ENCODE results near the gene SLC2A4RG.
A peak's percentile ranks its signal among the peaks of the same experiment; 100 is the strongest.
"Not testable (repeated sequence)": the region's sequence is repeated elsewhere in the genome, so short reads cannot be mapped to it uniquely, and the experiment has no call there.

Gene SLC2A4RG

DNA sequence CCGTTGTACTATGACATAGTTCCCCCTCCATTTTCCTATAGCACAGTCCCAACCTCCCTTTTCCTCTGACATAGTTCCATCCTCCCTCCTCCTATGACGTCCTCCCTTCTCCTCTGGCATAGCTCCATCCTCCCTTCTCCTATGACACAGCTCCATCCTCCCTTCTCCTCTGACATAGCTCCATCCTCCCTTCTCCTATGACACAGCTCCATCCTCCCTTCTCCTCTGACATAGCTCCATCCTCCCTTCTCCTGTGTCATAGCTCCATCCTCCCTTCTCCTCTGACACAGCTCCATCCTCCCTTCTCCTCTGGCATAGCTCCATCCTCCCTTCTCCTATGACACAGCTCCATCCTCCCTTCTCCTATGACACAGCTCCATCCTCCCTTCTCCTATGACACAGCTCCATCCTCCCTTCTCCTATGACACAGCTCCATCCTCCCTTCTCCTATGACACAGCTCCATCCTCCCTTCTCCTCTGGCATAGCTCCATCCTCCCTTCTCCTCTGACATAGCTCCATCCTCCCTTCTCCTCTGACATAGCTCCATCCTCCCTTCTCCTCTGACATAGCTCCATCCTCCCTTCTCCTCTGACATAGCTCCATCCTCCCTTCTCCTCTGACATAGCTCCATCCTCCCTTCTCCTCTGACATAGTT, 16.5 kb upstream of the SLC2A4RG start:
- not testable (repeated sequence) for DNase-seq

DNA sequence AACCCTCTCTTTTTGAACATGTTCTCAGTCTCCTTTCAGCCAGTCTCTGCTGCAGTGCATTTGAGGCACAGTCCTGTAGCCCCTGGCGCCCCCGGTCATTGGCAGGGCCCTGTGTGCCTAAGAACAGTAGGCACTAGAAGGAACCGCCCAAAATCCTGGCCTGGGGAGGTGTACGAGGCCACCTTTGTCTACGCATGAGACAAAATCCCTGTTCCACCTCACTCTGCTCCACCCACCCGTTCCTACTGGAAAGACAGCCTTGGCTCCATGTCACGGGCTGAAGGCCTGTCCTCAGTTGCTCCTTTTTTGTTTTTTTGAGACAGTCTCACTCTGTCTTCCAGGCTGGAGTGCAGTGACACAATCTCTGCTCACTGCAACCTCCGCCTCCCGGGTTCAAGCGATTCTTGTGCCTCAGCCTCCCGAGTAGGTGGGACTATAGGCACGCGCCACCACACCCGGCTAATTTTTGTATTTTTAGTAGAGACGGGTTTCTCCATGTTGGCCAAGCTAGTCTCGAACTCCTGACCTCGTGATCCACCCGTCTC, 9.3 kb upstream of the SLC2A4RG start:
- DNase-seq = not testable (repeated sequence)

- DNase-seq = no peak
Measured at GRCh38 chr20:63731410-63731809, 8.2 kb upstream of the SLC2A4RG start.

DNA sequence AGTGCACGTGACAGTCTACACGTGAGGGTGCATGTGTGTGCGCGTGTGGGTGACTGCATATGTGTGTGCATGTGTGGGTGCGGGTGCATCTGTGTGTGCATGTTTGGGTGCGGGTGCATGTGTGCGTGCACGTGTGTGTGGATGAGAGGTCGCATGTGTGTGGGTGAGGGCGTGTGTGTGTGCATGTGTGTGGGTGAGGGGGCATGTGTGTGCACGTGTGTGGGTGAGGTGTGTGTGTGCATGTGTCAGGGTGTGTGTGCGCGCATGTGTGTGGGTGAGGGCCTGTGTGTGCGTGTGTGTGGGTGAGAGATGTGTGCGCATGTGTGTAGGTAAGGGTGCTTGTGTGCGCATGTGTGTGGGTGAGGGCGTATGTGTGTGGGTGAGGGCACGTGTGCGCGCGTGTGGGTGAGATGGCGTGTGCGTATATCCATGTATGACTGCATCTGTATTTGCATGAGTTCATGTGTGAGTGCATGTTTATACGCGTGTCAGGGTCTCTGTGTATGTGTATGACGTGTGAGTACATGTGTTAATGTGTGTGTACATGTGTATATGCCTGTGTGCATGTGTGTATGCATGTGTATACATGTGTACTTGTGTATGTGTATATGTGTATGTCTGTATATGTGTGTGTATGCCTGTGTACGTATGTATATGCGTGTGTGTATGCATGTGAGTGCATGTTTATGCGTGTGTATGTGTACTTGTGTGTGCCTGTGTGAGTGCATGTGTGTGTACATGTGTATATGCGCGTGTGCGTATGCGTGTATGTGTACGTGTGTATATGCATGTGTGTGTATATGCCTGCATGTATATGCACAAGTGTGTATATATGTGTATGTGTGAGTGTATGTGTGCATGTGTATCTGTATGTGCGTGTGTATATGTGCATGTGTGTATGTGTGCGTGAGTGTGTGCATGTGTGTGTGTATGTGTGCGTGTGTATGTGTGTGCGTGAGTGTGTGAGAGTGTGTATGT, 7.2 kb upstream of the SLC2A4RG start:
- no peak for DNase-seq

DNA sequence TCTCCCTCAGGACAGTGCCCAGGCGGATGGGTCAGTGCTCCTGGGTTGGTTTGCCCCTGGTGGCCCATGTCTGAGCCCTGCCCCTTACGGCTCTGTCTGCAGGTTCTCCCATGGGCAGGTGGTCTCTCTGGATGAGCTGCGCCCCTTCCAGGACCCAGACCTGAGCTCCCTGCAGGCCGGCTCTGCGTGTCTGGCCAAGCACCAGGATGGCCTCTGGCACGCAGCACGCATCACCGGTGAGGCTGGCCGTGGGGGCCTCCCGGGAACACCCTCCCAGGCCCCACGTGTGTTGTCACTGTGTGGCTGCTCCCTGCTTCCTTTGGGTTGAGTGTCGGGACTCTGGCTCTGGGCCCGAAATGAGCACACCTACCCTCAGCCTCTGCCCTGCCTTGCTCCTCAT, 6.5 kb upstream of the SLC2A4RG start:
- DNase-seq = no peak

DNA sequence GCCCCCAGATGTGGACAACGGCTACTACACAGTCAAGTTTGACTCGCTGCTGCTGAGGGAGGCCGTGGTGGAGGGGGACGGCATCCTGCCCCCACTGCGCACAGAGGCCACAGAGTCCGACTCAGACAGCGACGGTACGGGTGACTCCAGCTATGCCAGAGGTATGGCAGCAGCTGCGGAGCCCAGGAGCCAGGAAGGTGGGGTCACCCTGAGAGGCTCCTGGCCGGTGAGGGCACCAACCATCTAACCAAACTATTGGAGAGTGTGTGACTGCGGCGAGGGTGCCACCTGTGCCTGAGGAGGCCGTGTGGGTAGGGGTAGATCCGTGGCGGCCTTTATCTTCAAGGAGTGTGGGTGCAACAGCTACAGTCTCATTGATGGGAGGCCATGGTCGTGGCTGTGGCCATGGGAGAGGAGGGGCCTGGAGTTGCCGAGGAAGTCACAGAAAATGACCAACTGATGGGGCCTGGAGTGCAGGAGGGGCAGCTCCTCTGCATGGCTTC, 5.9 kb upstream of the SLC2A4RG start:
- no peak for DNase-seq

DNA sequence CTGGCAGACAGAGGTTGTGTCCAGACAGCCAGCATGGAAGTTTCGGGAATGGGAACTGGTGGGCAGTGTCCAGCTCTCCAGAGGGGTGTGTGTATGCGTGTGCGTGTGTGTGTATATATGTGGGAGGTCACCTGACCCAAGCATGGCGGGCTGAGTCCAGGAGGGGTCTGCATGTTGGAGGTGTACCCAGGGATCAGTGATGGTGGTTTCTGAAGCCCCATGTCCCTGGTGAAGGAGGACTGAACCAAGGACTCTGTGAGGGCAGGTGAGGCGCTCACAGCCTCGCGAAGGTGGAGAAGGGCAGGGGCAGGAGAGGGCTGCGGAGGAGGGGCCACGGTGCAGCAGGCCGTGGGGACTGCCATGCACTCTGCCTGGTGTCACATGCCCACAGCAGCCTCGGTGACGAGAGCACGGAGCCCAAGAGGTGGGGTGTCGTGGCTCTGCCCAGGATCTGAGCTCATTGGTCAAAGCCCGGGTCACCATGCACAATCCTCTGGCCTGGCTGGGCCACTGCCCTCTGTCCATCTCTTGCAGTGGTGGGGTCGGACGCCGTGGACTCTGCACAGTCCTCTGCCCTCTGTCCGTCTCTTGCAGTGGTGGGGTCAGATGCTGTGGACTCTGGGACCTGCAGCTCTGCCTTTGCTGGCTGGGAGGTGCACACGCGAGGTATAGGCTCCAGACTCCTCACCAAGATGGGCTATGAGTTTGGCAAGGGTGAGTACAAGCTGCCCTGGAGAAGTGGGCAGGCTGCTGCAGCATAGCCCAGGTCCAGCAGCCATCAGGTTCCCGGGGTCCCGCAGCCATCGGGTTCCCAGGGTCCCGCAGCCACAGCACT, 5.2 kb upstream of the SLC2A4RG start:
- DNase-seq = no peak

- no peak for DNase-seq
Measured at GRCh38 chr20:63734946-63735858, 4.4 kb upstream of the SLC2A4RG start.

DNA sequence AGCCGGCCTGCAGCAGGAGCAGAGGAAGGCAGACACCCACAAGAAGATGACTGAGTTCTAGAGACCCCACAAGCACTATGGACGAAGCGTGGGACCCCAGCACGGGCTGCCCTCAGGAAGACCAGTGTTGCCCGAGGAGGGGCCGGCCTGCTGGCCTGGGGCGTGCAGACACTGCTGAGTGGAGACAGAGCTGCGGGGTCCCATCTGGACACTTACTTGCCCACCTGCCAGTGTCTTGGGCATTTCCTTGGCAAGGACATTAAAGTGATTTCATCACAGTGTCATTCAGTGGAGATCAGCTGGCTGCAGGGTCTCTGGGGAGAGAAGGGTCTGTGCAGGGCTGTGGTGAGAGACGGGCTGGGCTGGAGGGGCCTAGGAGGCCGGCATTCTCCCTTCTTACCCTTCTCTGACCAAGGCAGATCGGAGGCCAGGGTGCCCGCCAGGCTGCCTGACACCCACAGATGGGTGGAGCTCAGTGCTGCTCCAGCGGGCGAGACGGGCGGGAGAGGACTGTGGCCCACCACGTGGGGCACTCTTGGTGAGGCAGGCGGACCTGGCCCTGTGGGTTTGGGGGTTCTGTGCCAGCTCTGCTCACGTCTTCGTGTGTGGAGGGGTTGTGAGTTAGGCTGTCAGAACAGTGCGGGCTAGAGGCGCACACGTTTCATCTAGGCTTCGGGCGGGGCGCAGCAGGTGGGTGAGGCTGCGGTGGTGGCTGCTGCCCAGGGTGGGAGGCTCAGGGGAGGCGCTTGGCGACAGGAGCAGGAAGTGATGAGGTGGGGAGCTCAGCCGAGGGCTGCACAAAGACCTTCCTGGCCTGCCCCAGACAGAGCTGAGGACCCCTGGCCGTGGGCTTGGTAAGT, 3.5 kb upstream of the SLC2A4RG start, which contains the start of gene LIME1:
Gene LIME1, plus strand, starts transcription at position 806 of the 860 bp plus-strand sequence. CDS start 886 bp downstream, outside the sequence.
- DNase-seq = no peak

DNA sequence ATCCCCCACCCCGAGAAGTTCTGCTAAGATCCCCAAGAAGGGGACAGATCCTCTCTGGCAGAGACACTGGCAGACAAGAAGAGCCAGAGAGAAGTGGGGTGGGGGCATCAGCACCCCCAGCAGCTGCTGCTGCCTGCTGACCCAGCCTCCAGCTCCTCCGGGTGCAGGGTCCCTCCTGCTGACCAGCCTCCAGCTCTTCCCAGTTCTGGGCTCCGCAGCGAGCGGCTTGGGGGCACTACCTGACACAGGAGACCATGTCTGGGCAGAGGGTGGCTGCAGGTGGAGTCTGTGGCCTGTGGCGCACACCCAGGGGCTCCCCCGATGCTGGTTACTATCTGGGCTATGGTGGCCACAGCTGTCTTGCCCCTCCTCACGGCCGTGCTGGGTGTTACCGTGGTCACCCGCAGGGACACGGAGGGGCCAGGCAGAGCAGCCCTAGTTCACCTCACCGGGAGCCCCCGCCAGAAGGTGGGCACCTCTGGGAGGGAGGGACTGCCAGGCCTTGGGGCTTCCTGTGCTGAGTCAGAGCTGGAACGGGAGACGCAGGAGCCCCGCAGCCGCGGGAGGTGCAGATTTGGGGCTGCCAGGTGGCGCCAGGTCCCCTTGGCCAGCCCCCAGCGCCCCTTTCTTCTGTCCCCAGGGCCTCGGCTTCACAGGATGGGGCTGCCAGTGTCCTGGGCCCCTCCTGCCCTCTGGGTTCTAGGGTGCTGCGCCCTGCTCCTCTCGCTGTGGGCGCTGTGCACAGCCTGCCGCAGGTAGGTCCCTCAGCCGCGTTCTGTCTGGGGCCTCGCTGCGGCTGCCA, 2.5 kb upstream of the SLC2A4RG start:
- no peak for DNase-seq

DNA sequence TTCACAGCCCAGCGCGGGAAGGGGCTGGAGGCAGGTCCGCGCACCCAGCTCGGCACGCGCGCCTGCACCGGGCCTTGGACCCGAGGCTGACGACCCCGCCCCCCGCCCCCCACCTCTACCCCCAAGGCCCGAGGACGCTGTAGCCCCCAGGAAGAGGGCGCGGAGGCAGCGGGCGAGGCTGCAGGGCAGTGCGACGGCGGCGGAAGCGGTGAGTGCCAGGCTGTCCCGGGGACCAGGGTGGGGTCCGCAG, 2.0 kb upstream of the SLC2A4RG start:
- DNase-seq = no peak

- DNase-seq = no peak
Measured at GRCh38 chr20:63737945-63738686, 1.5 kb upstream of the SLC2A4RG start.

DNA sequence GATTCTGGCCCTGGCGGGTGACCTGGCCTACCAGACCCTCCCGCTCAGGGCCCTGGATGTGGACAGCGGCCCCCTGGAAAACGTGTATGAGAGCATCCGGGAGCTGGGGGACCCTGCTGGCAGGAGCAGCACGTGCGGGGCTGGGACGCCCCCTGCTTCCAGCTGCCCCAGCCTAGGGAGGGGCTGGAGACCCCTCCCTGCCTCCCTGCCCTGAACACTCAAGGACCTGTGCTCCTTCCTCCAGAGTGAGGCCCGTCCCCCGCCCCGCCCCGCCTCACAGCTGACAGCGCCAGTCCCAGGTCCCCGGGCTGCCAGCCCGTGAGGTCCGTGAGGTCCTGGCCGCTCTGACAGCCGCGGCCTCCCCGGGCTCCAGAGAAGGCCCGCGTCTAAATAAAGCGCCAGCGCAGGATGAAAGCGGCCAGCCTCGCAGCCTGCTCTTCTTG, 868 bp upstream of the SLC2A4RG start:
- DNase-seq = no peak

DNA sequence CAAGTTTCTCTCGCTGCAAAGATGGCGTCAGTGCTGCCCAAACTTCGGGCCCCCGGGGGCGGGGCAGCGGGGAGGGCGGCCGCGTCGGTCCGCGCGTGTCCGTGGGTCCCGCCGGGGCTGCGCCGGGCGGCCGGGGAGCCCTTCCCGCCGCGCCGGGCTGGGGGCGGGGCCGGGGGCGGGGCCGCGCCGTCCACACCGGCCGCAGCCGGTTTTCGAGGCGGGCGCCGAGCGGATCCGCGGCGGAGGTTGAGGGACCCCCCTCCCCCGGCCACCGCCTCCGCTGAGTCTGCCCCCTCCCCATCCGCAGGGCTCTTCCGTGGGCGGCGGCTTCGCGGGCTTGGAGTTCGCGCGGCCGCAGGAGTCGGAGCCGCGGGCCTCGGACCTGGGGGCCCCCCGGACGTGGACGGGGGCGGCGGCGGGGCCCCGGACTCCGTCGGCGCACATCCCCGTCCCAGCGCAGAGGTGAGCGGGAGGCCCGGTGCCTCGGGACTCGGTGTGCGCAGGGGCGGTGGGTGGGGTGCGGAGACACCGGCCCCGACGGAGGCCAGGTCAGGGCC, 572 bp downstream of the SLC2A4RG start:
- DNase-seq = peak; percentile 11

DNA sequence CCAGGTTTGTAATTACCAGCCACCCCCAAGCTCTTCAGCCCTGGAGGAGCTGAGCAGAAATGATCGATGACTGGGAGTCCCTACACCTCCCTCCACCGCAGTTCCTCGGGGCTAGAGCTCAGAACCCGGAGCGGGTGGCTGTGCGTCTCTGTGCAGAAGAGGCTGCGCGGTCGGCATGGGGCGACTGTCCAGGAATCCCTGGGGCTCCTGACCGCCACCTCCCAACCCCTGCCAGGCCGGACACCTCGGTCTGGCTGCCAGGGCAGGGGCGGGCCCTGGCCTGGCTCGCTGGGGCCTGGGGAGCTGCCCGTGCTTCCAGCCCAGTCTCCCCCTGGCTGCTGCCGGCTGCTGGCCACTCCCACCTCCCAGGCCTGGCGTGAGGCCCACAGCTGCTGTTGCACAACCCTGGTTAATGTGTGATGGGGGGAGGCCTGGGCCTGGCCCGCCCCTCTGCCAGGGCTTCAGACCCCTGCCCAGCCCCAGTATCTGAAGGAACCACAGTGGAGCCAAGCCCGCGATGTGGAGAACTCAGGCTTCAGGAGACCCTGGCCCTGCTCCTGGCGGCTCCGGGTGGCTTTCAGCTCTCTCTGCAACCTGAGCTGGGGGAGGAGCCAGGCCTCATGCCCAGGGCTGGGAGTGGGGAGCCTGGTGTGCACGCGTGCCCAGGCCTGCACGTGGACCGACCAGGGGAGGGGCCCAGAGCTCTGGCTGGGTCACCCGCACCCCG, 1.2 kb downstream of the SLC2A4RG start:
- DNase-seq = peak; percentile 48

DNA sequence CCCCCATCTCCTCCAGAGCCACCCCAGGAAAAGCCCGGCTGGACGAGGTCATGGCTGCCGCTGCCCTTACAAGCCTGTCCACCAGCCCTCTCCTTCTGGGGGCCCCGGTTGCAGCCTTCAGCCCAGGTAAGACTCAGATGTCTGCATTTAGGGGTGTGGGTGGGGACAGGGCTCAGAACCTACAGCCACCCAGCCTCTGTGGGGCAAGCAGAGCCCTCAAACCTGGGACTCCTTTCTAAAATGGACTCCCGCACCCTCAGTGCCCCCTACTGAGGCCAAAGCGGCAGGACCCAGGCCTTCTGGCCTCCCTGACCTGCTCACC, 1.7 kb downstream of the SLC2A4RG start:
- DNase-seq = no peak

GRCh38 chr20:63741676-63742380, 2.3 kb downstream of the SLC2A4RG start:
- no peak for DNase-seq
